ENCODE data around the gene SPDYE3.
"Not testable (repeated sequence)": the region's sequence is repeated elsewhere in the genome, so short reads cannot be mapped to it uniquely, and the experiment has no call there.

The SPDYE3 gene, protein sequence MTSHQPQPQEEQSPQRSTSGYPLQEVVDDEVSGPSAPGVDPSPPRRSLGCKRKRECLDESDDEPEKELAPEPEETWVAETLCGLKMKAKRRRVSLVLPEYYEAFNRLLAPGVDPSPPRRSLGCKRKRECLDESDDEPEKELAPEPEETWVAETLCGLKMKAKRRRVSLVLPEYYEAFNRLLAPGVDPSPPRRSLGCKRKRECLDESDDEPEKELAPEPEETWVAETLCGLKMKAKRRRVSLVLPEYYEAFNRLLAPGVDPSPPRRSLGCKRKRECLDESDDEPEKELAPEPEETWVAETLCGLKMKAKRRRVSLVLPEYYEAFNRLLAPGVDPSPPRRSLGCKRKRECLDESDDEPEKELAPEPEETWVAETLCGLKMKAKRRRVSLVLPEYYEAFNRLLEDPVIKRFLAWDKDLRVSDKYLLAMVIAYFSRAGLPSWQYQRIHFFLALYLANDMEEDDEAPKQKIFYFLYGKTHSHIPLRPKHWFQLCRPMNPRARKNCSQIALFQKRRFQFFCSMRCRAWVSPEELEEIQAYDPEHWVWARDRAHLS

GRCh38 chr7:100307402-100307801 lies at the start of gene SPDYE3:
Gene SPDYE3 (plus strand): TSS chr7:100307702. CDS start chr7:100307886, 184 bp downstream.
- DNase-seq (ENCODE audit: low spot score): not testable (repeated sequence)

GRCh38 chr7:100259984-100260383 lies 47.5 kb upstream of the SPDYE3 start:
- not testable (repeated sequence) for DNase-seq (ENCODE audit: low spot score)

DNA sequence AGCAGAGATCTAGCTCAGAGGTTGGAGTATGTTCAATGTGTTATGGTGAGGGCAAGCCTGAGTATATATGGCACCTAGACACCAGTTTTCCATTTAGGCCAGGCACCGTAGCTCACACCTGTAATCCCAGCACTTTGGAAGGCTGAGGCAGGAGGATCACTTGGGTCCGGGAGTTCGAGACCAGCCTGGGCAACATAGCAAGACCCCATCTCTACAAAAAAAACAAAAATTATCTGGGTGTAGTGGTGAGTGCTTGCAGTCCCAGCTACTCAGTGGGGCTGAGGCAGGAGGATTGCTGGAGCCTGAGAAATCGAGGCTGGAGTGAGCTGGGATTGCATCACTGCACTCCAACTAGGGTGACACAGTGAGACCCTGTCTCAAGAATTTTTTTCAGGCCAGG lies 44.6 kb upstream of the SPDYE3 start:
- DNase-seq (ENCODE audit: low spot score): not testable (repeated sequence)

GRCh38 chr7:100264223-100264622 lies 43.3 kb upstream of the SPDYE3 start:
- not testable (repeated sequence) for DNase-seq (ENCODE audit: low spot score)

GRCh38 chr7:100264669-100265165 lies 42.8 kb upstream of the SPDYE3 start:
- DNase-seq (ENCODE audit: low spot score): not testable (repeated sequence)

- DNase-seq (ENCODE audit: low spot score): not testable (repeated sequence)
Observed at GRCh38 chr7:100265851-100266250, 41.7 kb upstream of the SPDYE3 start.

DNA sequence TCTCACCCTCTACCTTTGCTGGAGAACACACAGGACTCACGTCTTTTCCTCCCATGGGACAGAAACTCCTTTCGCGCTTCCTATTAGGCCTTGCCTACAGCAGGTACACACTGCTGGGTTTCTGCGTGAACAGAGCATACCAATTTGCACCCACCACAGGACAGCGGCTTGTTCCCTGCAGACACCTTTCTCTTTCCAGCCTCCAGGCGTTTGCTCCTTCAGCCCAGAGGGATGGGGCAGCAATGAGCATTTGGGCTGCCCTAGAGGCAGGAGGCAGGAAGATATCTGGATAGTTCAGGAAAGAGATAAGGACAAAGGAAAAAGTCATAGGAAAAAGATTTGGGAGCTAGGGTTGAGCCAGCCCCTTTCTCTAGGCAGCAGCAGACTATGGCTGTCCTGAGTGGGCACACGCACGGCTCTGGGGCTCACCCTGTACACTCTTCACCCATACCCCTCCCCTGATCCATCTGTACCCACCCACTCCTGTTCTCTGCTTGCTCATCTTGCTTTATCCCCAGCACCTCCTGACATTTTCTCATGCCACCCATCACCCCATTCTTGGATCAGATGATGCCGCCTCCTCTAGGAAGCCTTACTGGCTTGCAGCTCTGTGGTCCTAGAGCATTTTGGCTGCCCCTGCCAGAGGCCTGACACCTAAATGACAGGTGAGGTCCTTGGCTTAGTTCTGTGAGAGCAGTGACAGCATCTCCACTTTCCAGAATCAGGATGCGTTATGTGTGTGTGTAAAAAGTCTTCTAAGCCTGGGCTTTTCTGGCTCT lies 40.7 kb upstream of the SPDYE3 start:
- DNase-seq (ENCODE audit: low spot score): no peak

DNA sequence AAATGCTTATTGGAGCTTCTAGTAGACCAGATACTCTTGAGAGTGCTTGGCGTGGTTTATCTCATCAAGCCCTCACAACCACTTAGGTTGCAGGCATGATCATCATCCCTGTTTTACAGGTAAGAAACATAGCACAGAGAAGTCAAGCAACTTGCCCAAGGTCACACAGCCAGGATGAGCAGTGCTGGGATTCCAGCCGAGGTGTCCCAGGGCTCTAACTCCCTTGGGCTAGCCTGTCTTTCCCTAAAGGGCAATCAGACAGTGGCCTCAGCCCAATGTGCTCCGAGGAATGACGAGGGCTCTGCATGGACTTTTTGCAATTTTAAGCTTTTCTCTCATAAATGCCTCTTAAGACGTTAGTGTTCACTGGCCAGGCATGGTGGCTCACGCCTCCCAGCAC lies 39.9 kb upstream of the SPDYE3 start:
- no peak for DNase-seq (ENCODE audit: low spot score)

- DNase-seq (ENCODE audit: low spot score): not testable (repeated sequence)
Observed at GRCh38 chr7:100268882-100269281, 38.6 kb upstream of the SPDYE3 start.

DNA sequence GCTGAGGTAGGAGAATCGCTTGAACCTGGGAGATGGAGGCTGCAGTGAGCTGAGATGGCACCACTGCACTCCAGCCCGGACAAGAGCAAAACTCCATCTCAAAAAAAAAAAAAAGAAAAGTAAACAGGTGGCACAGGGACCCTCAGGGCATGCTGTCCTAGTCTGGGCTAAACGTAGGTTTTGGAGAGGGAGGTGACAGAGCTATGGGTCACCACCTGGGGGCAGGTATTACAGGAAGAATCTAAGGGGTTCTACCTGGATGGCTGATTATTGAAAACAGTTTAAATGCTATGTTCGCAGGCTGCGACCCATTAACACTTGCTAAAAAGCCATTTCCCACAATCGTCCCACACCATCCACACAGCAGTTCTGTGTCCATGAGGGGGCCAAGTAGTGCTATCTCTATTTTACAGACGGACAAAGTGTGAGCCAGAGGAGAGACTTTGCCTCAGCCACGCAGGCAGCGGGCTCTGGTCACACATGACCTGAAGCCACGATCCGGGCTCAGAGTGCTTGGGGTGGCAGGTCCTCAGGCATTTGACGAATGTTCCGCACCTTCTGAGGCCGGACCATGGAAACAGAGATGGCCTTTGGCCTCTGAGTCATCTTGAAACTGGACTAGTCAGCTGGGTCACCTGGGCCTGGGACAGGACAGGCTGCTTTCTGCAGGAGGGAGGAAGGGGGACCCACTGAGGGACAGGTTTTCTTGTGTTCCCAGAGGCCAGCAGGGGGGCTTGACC lies 38.0 kb upstream of the SPDYE3 start:
- DNase-seq (ENCODE audit: low spot score): not testable (repeated sequence)

- not testable (repeated sequence) for DNase-seq (ENCODE audit: low spot score)
Observed at GRCh38 chr7:100270046-100270918, 37.2 kb upstream of the SPDYE3 start.

- DNase-seq (ENCODE audit: low spot score): not testable (repeated sequence)
Observed at GRCh38 chr7:100270941-100271593, 36.4 kb upstream of the SPDYE3 start.

GRCh38 chr7:100271716-100272537 lies 35.6 kb upstream of the SPDYE3 start:
- DNase-seq (ENCODE audit: low spot score): peak; percentile 99

GRCh38 chr7:100272538-100272902 lies 35.0 kb upstream of the SPDYE3 start:
- not testable (repeated sequence) for DNase-seq (ENCODE audit: low spot score)

DNA sequence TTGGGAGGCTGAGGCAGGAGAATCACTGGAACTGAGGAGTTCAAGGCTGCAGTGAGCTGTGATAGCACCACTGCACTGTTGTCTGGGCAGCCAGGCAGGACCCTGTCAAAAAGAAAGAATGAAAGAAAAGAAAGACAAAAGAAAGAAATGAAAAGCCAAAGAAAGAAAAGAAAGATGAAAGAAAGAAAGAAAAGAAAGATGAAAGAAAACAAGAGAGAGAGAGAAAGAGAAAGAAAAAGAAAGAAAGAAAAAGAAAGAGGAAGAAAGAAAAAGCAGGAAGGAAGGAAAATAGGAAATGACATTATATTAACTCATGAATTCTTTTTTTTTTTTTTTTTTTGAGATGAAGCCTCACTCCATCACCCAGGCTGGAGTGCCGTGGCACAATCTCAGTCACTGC lies 32.4 kb upstream of the SPDYE3 start:
- DNase-seq (ENCODE audit: low spot score): no peak

- DNase-seq (ENCODE audit: low spot score): not testable (repeated sequence)
Observed at GRCh38 chr7:100276126-100276525, 31.4 kb upstream of the SPDYE3 start.

GRCh38 chr7:100282069-100282608 lies 25.4 kb upstream of the SPDYE3 start:
- not testable (repeated sequence) for DNase-seq (ENCODE audit: low spot score)

GRCh38 chr7:100283147-100283546 lies 24.4 kb upstream of the SPDYE3 start:
- not testable (repeated sequence) for DNase-seq (ENCODE audit: low spot score)

All from CD4-positive, alpha-beta T cell treated with Interleukin-15 for 4 hours (primary cell).